Measurements from ENCODE around the gene CFAP299. TPM values are rescaled to one million over a fixed set of nuclear protein-coding genes. Genes with fewer than 3 reads are reported as not detected.

CFAP299 gene
- total and polyA plus RNA-seq, 2 experiments from 2014 or later = 0.24 to 1.4 TPM

GRCh38 chr4:80448056-80448455 lies 112.5 kb downstream of the CFAP299 start:
- H3K27ac ChIP-seq = no peak overlapping the region
- no peaks in the 10 kb centered on the region for H3K4me1 ChIP-seq (ENCODE audit: low read depth)
- no peaks in the 10 kb centered on the region for H3K36me3 ChIP-seq
- DNase-seq (ENCODE audit: low read depth in 1 of 2, low spot score in 1 of 2) = no peak
- no peaks in the 10 kb centered on the region for H3K9me3 ChIP-seq (ENCODE audit: low read depth)
- no peak overlapping the region for H3K4me3 ChIP-seq
- no peaks in the 10 kb centered on the region for H3K27me3 ChIP-seq
- no peak for TF ChIP-seq CTCF (IDR thresholded peaks at IDR 0.05; ENCODE audit: low read depth, low read length)

- DNase-seq (ENCODE audit: low read depth in 1 of 2, low spot score in 1 of 2) = no peak
- Histone ChIP-seq H3K4me3 (no peak overlapping the region), H3K27me3 (no peaks in the 10 kb centered on the region), H3K9me3 (ENCODE audit: low read depth) (no peaks in the 10 kb centered on the region), H3K4me1 (ENCODE audit: low read depth) (no peaks in the 10 kb centered on the region), H3K27ac (no peak overlapping the region), H3K36me3 (no peaks in the 10 kb centered on the region)
- no peak for TF ChIP-seq CTCF (IDR thresholded peaks at IDR 0.05; ENCODE audit: low read depth, low read length)
These were observed 116.5 kb downstream of the CFAP299 start for GRCh38 chr4:80452055-80452454.

GRCh38 chr4:80452768-80453167 lies 117.2 kb downstream of the CFAP299 start:
- no peak for TF ChIP-seq CTCF (IDR thresholded peaks at IDR 0.05; ENCODE audit: low read depth, low read length)
- no peaks in the 10 kb centered on the region for H3K27me3 ChIP-seq
- no peaks in the 10 kb centered on the region for H3K9me3 ChIP-seq (ENCODE audit: low read depth)
- no peak for DNase-seq (ENCODE audit: low read depth in 1 of 2, low spot score in 1 of 2)
- no peak overlapping the region for H3K27ac ChIP-seq
- no peaks in the 10 kb centered on the region for H3K4me1 ChIP-seq (ENCODE audit: low read depth)
- H3K4me3 ChIP-seq = no peak overlapping the region
- no peaks in the 10 kb centered on the region for H3K36me3 ChIP-seq

GRCh38 chr4:80454040-80454439 lies 118.5 kb downstream of the CFAP299 start:
- Histone ChIP-seq H3K4me1 (ENCODE audit: low read depth) (no peaks in the 10 kb centered on the region), H3K36me3 (no peaks in the 10 kb centered on the region), H3K9me3 (ENCODE audit: low read depth) (no peaks in the 10 kb centered on the region), H3K27ac (no peak overlapping the region), H3K4me3 (no peak overlapping the region), H3K27me3 (no peaks in the 10 kb centered on the region)
- DNase-seq (ENCODE audit: low read depth in 1 of 2, low spot score in 1 of 2) = no peak
- TF ChIP-seq CTCF (IDR thresholded peaks at IDR 0.05; ENCODE audit: low read depth, low read length) = no peak

- TF ChIP-seq CTCF (IDR thresholded peaks at IDR 0.05; ENCODE audit: low read depth, low read length) = no peak
- Histone ChIP-seq H3K9me3 (ENCODE audit: low read depth) (no peaks in the 10 kb centered on the region), H3K36me3 (no peaks in the 10 kb centered on the region), H3K4me1 (ENCODE audit: low read depth) (no peaks in the 10 kb centered on the region), H3K27ac (no peak overlapping the region), H3K4me3 (no peak overlapping the region), H3K27me3 (no peaks in the 10 kb centered on the region)
- no peak for DNase-seq (ENCODE audit: low read depth in 1 of 2, low spot score in 1 of 2)
These were observed 119.0 kb downstream of the CFAP299 start for GRCh38 chr4:80454556-80454955.

- TF ChIP-seq CTCF (IDR thresholded peaks at IDR 0.05; ENCODE audit: low read depth, low read length) = no peak
These were observed 124.5 kb downstream of the CFAP299 start for GRCh38 chr4:80459918-80460473.

More at GRCh38 chr4:80459918-80460473, 124.5 kb downstream of the CFAP299 start:
- H3K4me1 ChIP-seq (ENCODE audit: low read depth) = no peaks in the 10 kb centered on the region
- no peaks in the 10 kb centered on the region for H3K36me3 ChIP-seq
- no peaks in the 10 kb centered on the region for H3K9me3 ChIP-seq (ENCODE audit: low read depth)
- no peak overlapping the region for H3K27ac ChIP-seq
- no peaks in the 10 kb centered on the region for H3K27me3 ChIP-seq
- H3K4me3 ChIP-seq = no peak overlapping the region
- DNase-seq (ENCODE audit: low read depth in 1 of 2, low spot score in 1 of 2) = no peak
